Spleen (tissue), 7 donors: ENCODE measurements around the gene RORC.

Experiments used
- POLR2A ChIP-seq, 3 donors: fragments of 450-650 bp; IDR thresholded peaks; one replicate each; pipeline ENCODE4 v1.5.1; 2017; ENCODE audit warnings: antibody characterized with exemption in 3 of 3, mild to moderate bottlenecking in 1 of 3
- TF ChIP-seq, protein P1 (sequence below), 11 experiments: fragments of 200-600 bp in 7 of 11; fragments of 450-650 bp in 4 of 11; sonication (generic) in 4 of 11; IDR thresholded peaks in 8 of 11; conservative IDR thresholded peaks in 3 of 11; 1 replicate in 7 of 11; 2 replicates in 4 of 11; pipeline versions ENCODE4 v1.4.0 to v1.8.0; 2016 to 2021; ENCODE audit warnings: antibody characterized with exemption in 11 of 11, inconsistent platforms in 4 of 11, mild to moderate bottlenecking in 1 of 11
- donor health status: DM: no; HTN: no; CAD: no; lungs with moderate emphysema.
- donor health status: DM: no; HTN: no; CAD: no.
- donor health status: DM: no; HTN: no; CAD: no.

- TF ChIP-seq, protein P1, sequence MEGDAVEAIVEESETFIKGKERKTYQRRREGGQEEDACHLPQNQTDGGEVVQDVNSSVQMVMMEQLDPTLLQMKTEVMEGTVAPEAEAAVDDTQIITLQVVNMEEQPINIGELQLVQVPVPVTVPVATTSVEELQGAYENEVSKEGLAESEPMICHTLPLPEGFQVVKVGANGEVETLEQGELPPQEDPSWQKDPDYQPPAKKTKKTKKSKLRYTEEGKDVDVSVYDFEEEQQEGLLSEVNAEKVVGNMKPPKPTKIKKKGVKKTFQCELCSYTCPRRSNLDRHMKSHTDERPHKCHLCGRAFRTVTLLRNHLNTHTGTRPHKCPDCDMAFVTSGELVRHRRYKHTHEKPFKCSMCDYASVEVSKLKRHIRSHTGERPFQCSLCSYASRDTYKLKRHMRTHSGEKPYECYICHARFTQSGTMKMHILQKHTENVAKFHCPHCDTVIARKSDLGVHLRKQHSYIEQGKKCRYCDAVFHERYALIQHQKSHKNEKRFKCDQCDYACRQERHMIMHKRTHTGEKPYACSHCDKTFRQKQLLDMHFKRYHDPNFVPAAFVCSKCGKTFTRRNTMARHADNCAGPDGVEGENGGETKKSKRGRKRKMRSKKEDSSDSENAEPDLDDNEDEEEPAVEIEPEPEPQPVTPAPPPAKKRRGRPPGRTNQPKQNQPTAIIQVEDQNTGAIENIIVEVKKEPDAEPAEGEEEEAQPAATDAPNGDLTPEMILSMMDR (IDR thresholded peaks at IDR 0.05 in 8 of 11, conservative IDR thresholded peaks at IDR 0.05 in 3 of 11): no peak
- no peak for TF ChIP-seq POLR2A (IDR thresholded peaks at IDR 0.05)
Observed at GRCh38 chr1:151868486-151868885, 36.9 kb upstream of the RORC start.
